ENCODE results near the gene DARS1.

DNA sequence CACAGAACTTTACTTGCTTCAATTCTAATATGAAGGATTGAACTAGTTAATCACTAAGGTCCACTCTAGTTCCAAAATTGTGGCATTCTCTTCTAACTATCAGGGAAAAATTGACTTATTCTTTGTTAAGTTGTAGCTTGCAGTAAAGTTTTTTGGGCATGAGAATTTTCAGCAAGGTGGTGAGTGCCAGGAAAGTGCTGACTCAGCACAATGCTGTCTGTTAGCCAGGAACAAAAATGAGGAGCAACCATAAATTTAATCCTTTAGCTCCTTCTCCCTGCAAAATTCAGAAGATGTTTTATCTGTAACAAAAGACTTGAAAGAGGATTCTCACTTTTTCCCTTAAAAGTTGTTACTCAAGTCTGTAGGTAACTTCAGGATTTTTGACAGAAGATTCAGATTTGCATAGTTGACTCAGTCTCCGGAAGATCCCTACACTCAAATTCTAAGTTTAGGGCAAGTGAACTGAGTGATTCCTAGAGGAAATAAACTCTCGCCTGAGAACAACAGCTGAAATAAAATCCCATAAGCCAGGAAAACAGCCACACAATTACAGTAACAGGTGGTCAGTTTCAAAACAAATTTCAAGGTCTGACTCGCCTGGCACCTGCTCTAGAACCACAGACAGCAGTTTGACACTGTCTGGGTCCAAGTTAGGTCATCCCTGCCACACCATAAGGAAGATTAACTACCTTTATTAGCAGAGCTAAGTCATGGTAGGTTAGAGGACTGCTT, 20.2 kb upstream of the DARS1 start:
- TF ChIP-seq ISL1 (CRISPR knock-in tag; IDR thresholded peaks at IDR 0.05) (no peak), ZC3H10 (CRISPR knock-in tag; IDR thresholded peaks at IDR 0.05) (no peak), TCF4 (CRISPR knock-in tag; IDR thresholded peaks at IDR 0.05; ENCODE audit: borderline replicate concordance) (no peak), CREB5 (CRISPR knock-in tag; IDR thresholded peaks at IDR 0.05; ENCODE audit: low read depth) (no peak), ARNTL (CRISPR knock-in tag; IDR thresholded peaks at IDR 0.05; ENCODE audit: borderline replicate concordance, low read depth) (no peak), SNAI2 (CRISPR knock-in tag; IDR thresholded peaks at IDR 0.05) (no peak), PATZ1 (CRISPR knock-in tag; IDR thresholded peaks at IDR 0.05; ENCODE audit: borderline replicate concordance) (no peak), CSDC2 (CRISPR knock-in tag; IDR thresholded peaks at IDR 0.05) (no peak), PPARA (CRISPR knock-in tag; IDR thresholded peaks at IDR 0.05; ENCODE audit: borderline replicate concordance) (no peak), OSR1 (CRISPR knock-in tag; IDR thresholded peaks at IDR 0.05) (no peak), ESRRG (CRISPR knock-in tag; IDR thresholded peaks at IDR 0.05) (no peak)
